ENCODE data around the gene ELSPBP1. TPM values are rescaled to one million over a fixed set of nuclear protein-coding genes. Genes with fewer than 3 reads are reported as not detected.
"Not testable (repeated sequence)": the region's sequence is repeated elsewhere in the genome, so short reads cannot be mapped to it uniquely, and the experiment has no call there.

ELSPBP1 gene
- total and polyA plus RNA-seq, 8 donors: not detected

- no peak for ATAC-seq
- 71 to 73% methylated on average over 2 of the region's 2 CpGs for WGBS, 2 donors
- Histone ChIP-seq H3K36me3 (no peaks in the 10 kb centered on the region), H3K9me3 (no peaks in the 10 kb centered on the region), H3K4me1 (no peaks in the 10 kb centered on the region), H3K4me3 (no peak overlapping the region), H3K27me3 (no peaks in the 10 kb centered on the region), H3K27ac (no peak overlapping the region)
- TF ChIP-seq CTCF (IDR thresholded peaks at IDR 0.05): no peak
- no peak for FAIRE-seq
- DNase-seq: no peak
- intact Hi-C loops (cut with DNase I): no loop called here
These were observed 70.1 kb downstream of the ELSPBP1 start for GRCh38 chr19:48064509-48064908.

- ATAC-seq (no peak), DNase-seq (no peak), FAIRE-seq (no peak)
- no peaks in the 10 kb centered on the region for H3K36me3 ChIP-seq
- H3K27me3 ChIP-seq: no peaks in the 10 kb centered on the region
- H3K4me3 ChIP-seq: no peak overlapping the region
- H3K27ac ChIP-seq: no peak overlapping the region
- no peaks in the 10 kb centered on the region for H3K9me3 ChIP-seq
- 53 to 65% methylated on average over 2 of the region's 2 CpGs for WGBS, 2 donors
- no peak for TF ChIP-seq CTCF (IDR thresholded peaks at IDR 0.05)
- intact Hi-C loops (cut with DNase I): loop anchor here in 1 of 3 donors (2.0 kb wide), 1 partner anchor 21 kb away; no protein-coding TSS in a partner anchor
- H3K4me1 ChIP-seq: no peaks in the 10 kb centered on the region
These were observed 75.0 kb downstream of the ELSPBP1 start for GRCh38 chr19:48069435-48069834.

GRCh38 chr19:48070177-48070769, 75.8 kb downstream of the ELSPBP1 start:
- DNase-seq; H3K36me3 ChIP-seq; FAIRE-seq; ATAC-seq; H3K4me3 ChIP-seq; intact Hi-C loops (cut with DNase I); H3K4me1 ChIP-seq; H3K9me3 ChIP-seq; H3K27ac ChIP-seq; H3K27me3 ChIP-seq: not testable (repeated sequence)
- WGBS, 2 donors: 82 to 92% methylated on average over 3 of the region's 3 CpGs

Other genes starting within 250 kb of the ELSPBP1 start
- gene NOP53, start 249.1 kb upstream of the ELSPBP1 start, total RNA-seq: 100 to 1,000 TPM; 297 to 510 (median 392) TPM
- gene NOP53, start 249.1 kb upstream of the ELSPBP1 start, polyA plus RNA-seq: 100 to 1,000 TPM; 304 to 576 TPM
- gene SELENOW, start 215.9 kb upstream of the ELSPBP1 start, total RNA-seq: 100 to 1,000 TPM in 1 of 6 donors, 10 to 100 TPM in 5; 55.4 to 139 (median 76.3) TPM
- 100 to 1,000 TPM; 286 to 291 TPM for gene SELENOW, start 215.9 kb upstream of the ELSPBP1 start, polyA plus RNA-seq
- gene TPRX1, start 190.1 kb upstream of the ELSPBP1 start, total RNA-seq: not detected
- not detected for gene TPRX1, start 190.1 kb upstream of the ELSPBP1 start, polyA plus RNA-seq
- not detected for gene CRX, start 172.7 kb upstream of the ELSPBP1 start, total RNA-seq
- not detected for gene CRX, start 172.7 kb upstream of the ELSPBP1 start, polyA plus RNA-seq
- not detected for gene TPRX2, start 135.4 kb upstream of the ELSPBP1 start, total RNA-seq
- gene TPRX2, start 135.4 kb upstream of the ELSPBP1 start, polyA plus RNA-seq: not detected
- gene SULT2A1, start 108.3 kb upstream of the ELSPBP1 start, total RNA-seq: under 1 TPM in 1 of 6 donors, not detected in 5; 0.41 TPM
- gene SULT2A1, start 108.3 kb upstream of the ELSPBP1 start, polyA plus RNA-seq: not detected
- not detected for gene BSPH1, start 2.5 kb upstream of the ELSPBP1 start, total RNA-seq
- not detected for gene BSPH1, start 2.5 kb upstream of the ELSPBP1 start, polyA plus RNA-seq
- gene CABP5, start 49.4 kb downstream of the ELSPBP1 start, total RNA-seq: not detected
- gene CABP5, start 49.4 kb downstream of the ELSPBP1 start, polyA plus RNA-seq: not detected
- 10 to 100 TPM in 3 of 6 donors, 1 to 10 TPM in 3; 2.9 to 13.6 (median 9.0) TPM for gene PLA2G4C, start 116.2 kb downstream of the ELSPBP1 start, total RNA-seq
- gene PLA2G4C, start 116.2 kb downstream of the ELSPBP1 start, polyA plus RNA-seq: 10 to 100 TPM; 14.9 to 21.7 TPM
- gene LIG1, start 175.7 kb downstream of the ELSPBP1 start, total RNA-seq: 10 to 100 TPM; 10.1 to 23.5 (median 17.0) TPM
- 10 to 100 TPM; 42.1 to 78.8 TPM for gene LIG1, start 175.7 kb downstream of the ELSPBP1 start, polyA plus RNA-seq
- gene ZSWIM9, start 176.0 kb downstream of the ELSPBP1 start, total RNA-seq: 1 to 10 TPM; 2.8 to 5.9 (median 4.0) TPM
- 1 to 10 TPM; 3.1 to 4.3 TPM for gene ZSWIM9, start 176.0 kb downstream of the ELSPBP1 start, polyA plus RNA-seq

Data from pancreas (tissue), 10 donors.